Breast epithelium (tissue), 3 donors: ENCODE results near the gene XPO1.

ENCODE experiments used
- CTCF ChIP-seq, 3 donors: fragments of 450-650 bp; IDR thresholded peaks; one replicate each; pipeline ENCODE4 v1.5.1; 2016 to 2017; ENCODE audit warnings: antibody characterized with exemption in 3 of 3, mild to moderate bottlenecking in 3 of 3, moderate library complexity in 3 of 3
- POLR2AphosphoS5 ChIP-seq, 3 donors: sonication (generic); formaldehyde crosslinking; IDR thresholded peaks; one replicate each; pipeline ENCODE4 v1.6.1; 2017; ENCODE audit warnings: antibody characterized with exemption in 3 of 3

- TF ChIP-seq CTCF (IDR thresholded peaks at IDR 0.05) (no peak), POLR2AphosphoS5 (IDR thresholded peaks at IDR 0.05) (no peak)
Measured at GRCh38 chr2:61461404-61461803, 76.8 kb downstream of the XPO1 start.
